Endothelial cell of umbilical vein (primary cell): ENCODE data around the gene ACOX3. TPM values are rescaled to one million over a fixed set of nuclear protein-coding genes. Genes with fewer than 3 reads are reported as not detected.

Experiments
- BruUV-seq: library from RNA; stranded (reverse); fragments of 400-500 nt; replicated peaks from 2 replicates; lab custom pipeline; 2021; lab: Mats Ljungman, UMichigan
- CTCF ChIA-PET: fragments of 300-600, 350-600 bp; sonication (Branson Sonifier 250); formaldehyde crosslinking; loops from one replicate; lab custom pipeline; 2021; ENCODE audit warnings: antibody characterized with exemption, inconsistent platforms; lab: Charles Lee
- POLR2A ChIA-PET: fragments of 300-600, 350-600 bp; sonication (Branson Sonifier 250); formaldehyde crosslinking; loops from one replicate; lab custom pipeline; 2021; ENCODE audit warnings: antibody characterized with exemption, inconsistent platforms; lab: Charles Lee
- DNase-seq: peaks from one replicate; pipeline ENCODE4 v3.0.0-alpha.2; 2011; ENCODE audit warnings: low read depth, low spot score
- FAIRE-seq: peaks from 2 replicates; lab custom pipeline; 2011; peaks lifted over from hg19 to GRCh38; lab: Jason Lieb, UNC
- H2AFZ ChIP-seq: 2 replicates; pipeline ENCODE4 v1.6.0; 2012; ENCODE audit warnings: low read depth, low read length, control low read depth, inconsistent platforms
- H3K27ac ChIP-seq: 2 replicates; pipeline ENCODE4 v1.5.1; 2011; ENCODE audit warnings: low read depth, mild to moderate bottlenecking, control low read depth, low read length, moderate library complexity; ENCODE audit not compliant: insufficient read depth
- H3K27me3 ChIP-seq, 2 experiments: 2 replicates each; pipeline versions ENCODE4 v1.6.0 to v1.6.1; 2011; ENCODE audit warnings: low read length in 2 of 2, mixed read lengths in 1 of 2; ENCODE audit not compliant: control insufficient read depth in 2 of 2, insufficient read depth in 2 of 2
- H3K36me3 ChIP-seq, 2 experiments: 2 replicates in 1 of 2; 3 replicates in 1 of 2; pipeline ENCODE4 v1.5.1; 2011; ENCODE audit warnings: low read length in 2 of 2, mild to moderate bottlenecking in 1 of 2, moderate library complexity in 1 of 2; ENCODE audit not compliant: control insufficient read depth in 2 of 2, insufficient read depth in 2 of 2; ENCODE audit errors: extremely low read depth in 1 of 2
- H3K4me1 ChIP-seq: 3 replicates; pipeline ENCODE4 v1.5.1; 2011; ENCODE audit warnings: mild to moderate bottlenecking, low read length; ENCODE audit not compliant: control insufficient read depth, insufficient read depth; ENCODE audit errors: extremely low read depth
- H3K4me2 ChIP-seq: 2 replicates; pipeline ENCODE4 v1.6.1; 2011; ENCODE audit warnings: low read length, control low read depth, mixed read lengths; ENCODE audit not compliant: insufficient read depth
- H3K4me3 ChIP-seq, 3 experiments: fragments of 200-600 bp in 1 of 3; sonication (generic), shearing (Covaris generic) in 1 of 3; replicated peaks in 1 of 3; 2 replicates each; pipeline ENCODE4 v1.5.1; 2011 to 2016; ENCODE audit warnings: control low read depth in 3 of 3, low read length in 3 of 3, mild to moderate bottlenecking in 2 of 3, inconsistent platforms in 1 of 3, low read depth in 1 of 3, moderate library complexity in 1 of 3; ENCODE audit not compliant: insufficient read depth in 1 of 3
- H3K79me2 ChIP-seq: 2 replicates; pipeline ENCODE4 v1.6.0; 2012; ENCODE audit warnings: low read length, inconsistent platforms; ENCODE audit not compliant: control insufficient read depth, insufficient read depth
- H3K9ac ChIP-seq: replicated peaks from 2 replicates; pipeline ENCODE3; 2011; ENCODE audit warnings: low read length, control low read depth; ENCODE audit not compliant: insufficient read depth; ENCODE audit errors: extremely low read depth
- H3K9me1 ChIP-seq: replicated peaks from 3 replicates; pipeline ENCODE4 v1.6.0; 2011; ENCODE audit warnings: mild to moderate bottlenecking, low read length; ENCODE audit not compliant: control insufficient read depth, insufficient read depth; ENCODE audit errors: extremely low read depth
- H3K9me3 ChIP-seq: replicated peaks from 2 replicates; pipeline ENCODE4 v1.5.1; 2012; ENCODE audit warnings: low read length, inconsistent platforms; ENCODE audit not compliant: control insufficient read depth, insufficient read depth
- H4K20me1 ChIP-seq: replicated peaks from 2 replicates; pipeline ENCODE3; 2011; ENCODE audit warnings: mild to moderate bottlenecking, low read length; ENCODE audit not compliant: control insufficient read depth, insufficient read depth; ENCODE audit errors: extremely low read depth
- EZH2 ChIP-seq: IDR thresholded peaks from 2 replicates; pipeline ENCODE4 v1.6.1; 2012; ENCODE audit warnings: borderline replicate concordance, low read depth, mild to moderate bottlenecking, moderate library complexity, low read length, inconsistent platforms; ENCODE audit not compliant: severe bottlenecking
- GATA2 ChIP-seq: IDR thresholded peaks from 2 replicates; pipeline ENCODE4 v1.7.0; 2011; ENCODE audit warnings: low read depth, mild to moderate bottlenecking, moderate library complexity, mixed read lengths, low read length; ENCODE audit not compliant: insufficient read length, insufficient read depth
- JUN ChIP-seq: IDR thresholded peaks from 2 replicates; pipeline ENCODE4 v1.6.1; 2011; ENCODE audit warnings: borderline replicate concordance, low read depth; ENCODE audit not compliant: insufficient read length, insufficient read depth
- MYC ChIP-seq: IDR thresholded peaks from one replicate; pipeline ENCODE4 v1.6.1; 2011; ENCODE audit warnings: mild to moderate bottlenecking, low read depth, low read length
- dilution Hi-C: fragments of 300-500 bp; cut with MboI; formaldehyde crosslinking; loops from one replicate; pipeline ENCODE4 v1.15.0; 2019; ENCODE audit warnings: low sequenced_read_pairs; ENCODE audit not compliant: extremely low pct_ligation_motif_present
- intact Hi-C: fragments of 100-400 bp; cut with micrococcal nuclease; formaldehyde crosslinking; loops from one replicate; pipeline ENCODE4 v1.10.0; 2022
- polyA plus RNA-seq, 4 experiments: library from polyadenylated mRNA; depleted of rRNA in 3 of 4; stranded (reverse) in 3 of 4; unstranded in 1 of 4; fragments of >200 nt; gene quantifications; 2 replicates each; pipeline versions ENCODE4 v1.2.1 to v1.2.3, GENCODE V29; 2011 to 2012; ENCODE audit warnings: missing spikeins in 1 of 4
- total RNA-seq: library from RNA; stranded (reverse); gene quantifications from 2 replicates; pipeline ENCODE4 v1.2.3, GENCODE V29; 2021
- TF ChIP-seq, protein P1 (sequence below), 2 donors: IDR thresholded peaks; 1 replicate in 1 of 2; 2 replicates in 1 of 2; pipeline ENCODE4 v1.5.1; 2011; ENCODE audit warnings: low read length in 2 of 2, mild to moderate bottlenecking in 2 of 2, moderate library complexity in 2 of 2, control low read depth in 1 of 2, inconsistent platforms in 1 of 2, low read depth in 1 of 2; ENCODE audit not compliant: insufficient read depth in 1 of 2; ENCODE audit errors: extremely low read depth in 1 of 2
- TF ChIP-seq, protein P2 (sequence below): IDR thresholded peaks from 2 replicates; pipeline ENCODE4 v1.6.1; 2011; ENCODE audit not compliant: insufficient read depth, insufficient read length

ACOX3 gene
- total and polyA plus RNA-seq, 2 donors (not counting 3 experiments of a cell fraction or from before 2014, with no cell fraction given): 13.0 to 26.3 TPM

DNA sequence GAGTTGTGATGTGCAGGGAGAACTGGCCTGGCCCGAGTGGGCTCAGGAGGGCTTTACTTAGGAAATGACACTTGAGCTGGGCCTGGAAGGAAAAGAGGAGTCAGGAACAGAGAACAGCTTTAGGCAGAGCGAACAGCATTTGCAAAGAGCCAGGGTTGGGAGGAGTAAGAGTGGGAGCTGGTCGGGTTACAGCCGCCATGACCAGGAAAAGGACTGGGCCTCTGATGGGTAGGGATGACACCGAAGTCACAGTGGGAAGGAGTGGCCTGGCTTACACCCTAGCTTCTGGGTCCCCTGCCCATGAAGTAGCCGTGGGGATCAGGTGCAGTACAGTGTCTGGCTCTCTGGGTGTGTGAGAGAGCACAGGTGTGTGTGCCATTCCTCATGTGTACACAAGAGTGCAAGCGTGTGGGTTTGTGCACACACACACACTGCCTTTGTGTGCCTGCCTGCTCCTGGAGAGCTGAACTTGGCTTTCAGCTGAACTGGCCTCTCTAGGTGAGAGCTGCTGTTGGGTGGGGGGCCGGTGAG is 31.7 kb upstream of the ACOX3 start:
- intact Hi-C loops (no loop called here), dilution Hi-C loops (no loop called here)
- Histone ChIP-seq H3K36me3 (peaks cover 2 to 17% of the 10 kb centered on the region in 2 experiments), H3K9me3 (no peaks in the 10 kb centered on the region), H3K9me1 (no peaks in the 10 kb centered on the region), H3K4me1 (no peaks in the 10 kb centered on the region), H3K4me2 (no peak overlapping the region), H2AFZ (no peak overlapping the region), H3K27me3 (no peaks in the 10 kb centered on the region), H3K79me2 (no peaks in the 10 kb centered on the region), H3K27ac (no peak overlapping the region), H3K4me3 (no peak overlapping the region), H4K20me1 (no peaks in the 10 kb centered on the region), H3K9ac (no peak overlapping the region)
- no peak for FAIRE-seq
- DNase-seq: no peak
- TF ChIP-seq, protein P1, sequence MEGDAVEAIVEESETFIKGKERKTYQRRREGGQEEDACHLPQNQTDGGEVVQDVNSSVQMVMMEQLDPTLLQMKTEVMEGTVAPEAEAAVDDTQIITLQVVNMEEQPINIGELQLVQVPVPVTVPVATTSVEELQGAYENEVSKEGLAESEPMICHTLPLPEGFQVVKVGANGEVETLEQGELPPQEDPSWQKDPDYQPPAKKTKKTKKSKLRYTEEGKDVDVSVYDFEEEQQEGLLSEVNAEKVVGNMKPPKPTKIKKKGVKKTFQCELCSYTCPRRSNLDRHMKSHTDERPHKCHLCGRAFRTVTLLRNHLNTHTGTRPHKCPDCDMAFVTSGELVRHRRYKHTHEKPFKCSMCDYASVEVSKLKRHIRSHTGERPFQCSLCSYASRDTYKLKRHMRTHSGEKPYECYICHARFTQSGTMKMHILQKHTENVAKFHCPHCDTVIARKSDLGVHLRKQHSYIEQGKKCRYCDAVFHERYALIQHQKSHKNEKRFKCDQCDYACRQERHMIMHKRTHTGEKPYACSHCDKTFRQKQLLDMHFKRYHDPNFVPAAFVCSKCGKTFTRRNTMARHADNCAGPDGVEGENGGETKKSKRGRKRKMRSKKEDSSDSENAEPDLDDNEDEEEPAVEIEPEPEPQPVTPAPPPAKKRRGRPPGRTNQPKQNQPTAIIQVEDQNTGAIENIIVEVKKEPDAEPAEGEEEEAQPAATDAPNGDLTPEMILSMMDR (IDR thresholded peaks at IDR 0.05; ENCODE audit: extremely low read depth in 1 of 2, insufficient read depth in 1 of 2, low read depth in 1 of 2, low read length in 2 of 2): no peak
- no peak for TF ChIP-seq JUN
- TF ChIP-seq, protein P2, sequence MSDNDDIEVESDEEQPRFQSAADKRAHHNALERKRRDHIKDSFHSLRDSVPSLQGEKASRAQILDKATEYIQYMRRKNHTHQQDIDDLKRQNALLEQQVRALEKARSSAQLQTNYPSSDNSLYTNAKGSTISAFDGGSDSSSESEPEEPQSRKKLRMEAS: no peak
- no peak for TF ChIP-seq EZH2
- no peak for TF ChIP-seq MYC
- no peak for TF ChIP-seq GATA2
- BruUV-seq: no TSS peak
- POLR2A ChIA-PET: no interaction called here
- CTCF ChIA-PET: interaction anchor here (0.7 kb wide), 1 partner anchor 120 kb away, joined by 3 read pairs; no protein-coding TSS in a partner anchor
